Measurements from ENCODE around the gene CCR6. TPM values are rescaled to one million over a fixed set of nuclear protein-coding genes. Genes with fewer than 3 reads are reported as not detected.

Gene CCR6
- total and polyA plus RNA-seq, 2 of the 8 experiments (the other 6 are each of a cell fraction or from before 2014, with no cell fraction given), result 0.06 TPM; not detected in 1

- TF ChIP-seq RAD21 (IDR thresholded peaks at IDR 0.05 in 1 of 2, conservative IDR thresholded peaks at IDR 0.05 in 1 of 2; ENCODE audit: low read depth in 2 of 2, low read length in 2 of 2), result no peak
- TF ChIP-seq CBX5 (IDR thresholded peaks at IDR 0.05; ENCODE audit: low read depth, low read length), result no peak
- no peak for TF ChIP-seq MAX (IDR thresholded peaks at IDR 0.05)
- TF ChIP-seq SUZ12 (IDR thresholded peaks at IDR 0.05; ENCODE audit: low read length), result no peak
- TF ChIP-seq YY1 (IDR thresholded peaks at IDR 0.05; ENCODE audit: low read depth, low read length), result no peak
These were observed 44.2 kb upstream of the CCR6 start (continued) for GRCh38 chr6:167078745-167079144.

All from H1 (cell line).